A549 (cell line): ENCODE measurements around the gene ANKS4B. TPM values are rescaled to one million over a fixed set of nuclear protein-coding genes. Genes with fewer than 3 reads are reported as not detected.

Experiments used
- ATAC-seq, 2 experiments: fragments of 200-7000 bp in 1 of 2; fragments of >200 bp in 1 of 2; cut with Nextera tagmentation in 1 of 2; cut with Tn5 transposase in 1 of 2; 3 replicates each; pipeline versions ENCODE4 v1.8.0 to v1.9.1; 2018 to 2020; ENCODE audit warnings: mild to moderate bottlenecking in 1 of 2, moderate library complexity in 1 of 2
- CTCF ChIA-PET: fragments of 300-600 bp; sonication (Branson Sonifier 250); formaldehyde crosslinking; extraction: SDS; loops from one replicate; lab custom pipeline; 2021; ENCODE audit warnings: antibody characterized with exemption, inconsistent platforms; lab: Yijun Ruan, JAX
- POLR2A ChIA-PET: fragments of 350-600 bp; formaldehyde crosslinking; extraction: SDS; loops from one replicate; lab custom pipeline; 2021; ENCODE audit warnings: antibody characterized with exemption, inconsistent platforms; lab: Yijun Ruan, JAX
- DNase-seq, 2 experiments: peaks; one replicate each; pipeline versions ENCODE4 v3.0.0 to v3.0.0-alpha.2; 2011 to 2016; ENCODE audit warnings: low read depth in 1 of 2, low spot score in 1 of 2
- FAIRE-seq: peaks from 2 replicates; lab custom pipeline; 2011; peaks lifted over from hg19 to GRCh38; lab: Jason Lieb, UNC
- H3K27ac ChIP-seq, 2 experiments: fragments of >200 bp; sonication (Bioruptor Twin); formaldehyde crosslinking; 3 replicates each; pipeline ENCODE4 v1.5.1; 2016 to 2017
- H3K4me1 ChIP-seq: fragments of >200 bp; sonication (Bioruptor Twin); formaldehyde crosslinking; 3 replicates; pipeline ENCODE4 v1.6.1; 2016
- H3K4me2 ChIP-seq: fragments of >200 bp; sonication (Bioruptor Twin); formaldehyde crosslinking; 3 replicates; pipeline ENCODE4 v1.6.1; 2016
- H3K4me3 ChIP-seq: fragments of >200 bp; sonication (Bioruptor Twin); formaldehyde crosslinking; 3 replicates; pipeline ENCODE4 v1.5.1; 2016
- H3K9me3 ChIP-seq: fragments of >200 bp; sonication (Bioruptor Twin); formaldehyde crosslinking; 3 replicates; pipeline ENCODE4 v1.6.1; 2016
- ATOH8 ChIP-seq: fragments of 250-450 bp; sonication (Bioruptor Pico); IDR thresholded peaks from 2 replicates; pipeline ENCODE4 v1.5.0; 2020; ENCODE audit warnings: low read depth, mild to moderate bottlenecking, moderate library complexity
- CBX2 ChIP-seq: fragments of 200-600 bp; sonication (generic); IDR thresholded peaks from 2 replicates; pipeline ENCODE4 v1.6.1; 2016; ENCODE audit warnings: low read depth, mild to moderate bottlenecking, borderline replicate concordance
- CEBPB ChIP-seq, 2 experiments: fragments of >200 bp in 1 of 2; sonication (Bioruptor Twin) in 1 of 2; formaldehyde crosslinking in 1 of 2; IDR thresholded peaks; 2 replicates each; pipeline ENCODE4 v1.6.1; 2012 to 2016
- CHD2 ChIP-seq: fragments of 150-350 bp; IDR thresholded peaks from 2 replicates; pipeline ENCODE4 v1.6.1; 2014; ENCODE audit warnings: low read length; ENCODE audit not compliant: partially characterized antibody
- ESRRA ChIP-seq: fragments of 150-350 bp; IDR thresholded peaks from 2 replicates; pipeline ENCODE4 v1.6.1; 2014; ENCODE audit warnings: mild to moderate bottlenecking, low read length, borderline replicate concordance
- FOSB ChIP-seq: fragments of 250-450 bp; sonication (Bioruptor Pico); IDR thresholded peaks from 2 replicates; pipeline ENCODE4 v1.5.0; 2020; ENCODE audit warnings: mild to moderate bottlenecking, moderate library complexity
- HDAC2 ChIP-seq: fragments of 200-600 bp; sonication (generic); IDR thresholded peaks from 2 replicates; pipeline ENCODE4 v1.6.1; 2016
- HES2 ChIP-seq: fragments of >200 bp; sonication (Bioruptor Twin); formaldehyde crosslinking; IDR thresholded peaks from 2 replicates; pipeline ENCODE4 v1.6.1; 2016
- HMGXB4 ChIP-seq: fragments of 250-450 bp; sonication (Bioruptor Pico); IDR thresholded peaks from 2 replicates; pipeline ENCODE4 v1.5.0; 2021; ENCODE audit warnings: mild to moderate bottlenecking, moderate library complexity, borderline replicate concordance
- HOXA7 ChIP-seq: fragments of 250-450 bp; sonication (Bioruptor Pico); IDR thresholded peaks from 2 replicates; pipeline ENCODE4 v1.5.0; 2020; ENCODE audit warnings: mild to moderate bottlenecking, moderate library complexity
- HOXB13 ChIP-seq: fragments of 250-450 bp; sonication (Bioruptor Pico); IDR thresholded peaks from 2 replicates; pipeline ENCODE4 v1.5.0; 2020; ENCODE audit warnings: low read depth, mild to moderate bottlenecking, moderate library complexity
- JUN ChIP-seq, 2 experiments: fragments of >200 bp; sonication (Bioruptor Twin); formaldehyde crosslinking; IDR thresholded peaks; 2 replicates in 1 of 2; 3 replicates in 1 of 2; pipeline ENCODE4 v1.6.1; 2016 to 2017
- KDM1A ChIP-seq: fragments of 200-600 bp; sonication (generic); IDR thresholded peaks from 2 replicates; pipeline ENCODE4 v1.6.1; 2016; ENCODE audit warnings: low read depth, mild to moderate bottlenecking
- KDM5A ChIP-seq: fragments of 200-600 bp; sonication (generic); IDR thresholded peaks from 2 replicates; pipeline ENCODE4 v1.6.1; 2016; ENCODE audit warnings: antibody characterized with exemption, mild to moderate bottlenecking
- MYC ChIP-seq: IDR thresholded peaks from 2 replicates; pipeline ENCODE4 v1.6.1; 2012; ENCODE audit warnings: mild to moderate bottlenecking, inconsistent platforms, low read length, improper control_type of control experiment, borderline replicate concordance
- NFE2L2 ChIP-seq: fragments of 150-350 bp; conservative IDR thresholded peaks from 2 replicates; pipeline ENCODE4 v1.6.1; 2014; ENCODE audit warnings: low read length
- NR3C1 ChIP-seq: fragments of >200 bp; sonication (Bioruptor Twin); formaldehyde crosslinking; IDR thresholded peaks from 3 replicates; pipeline ENCODE4 v1.6.1; 2017
- PBX3 ChIP-seq: IDR thresholded peaks from 2 replicates; pipeline ENCODE4 v1.6.1; 2012
- POLR2A ChIP-seq: IDR thresholded peaks from 2 replicates; pipeline ENCODE4 v1.6.1; 2012; ENCODE audit warnings: mild to moderate bottlenecking, low read length
- RAD21 ChIP-seq, 2 experiments: fragments of >200 bp in 1 of 2; sonication (Bioruptor Twin) in 1 of 2; formaldehyde crosslinking in 1 of 2; IDR thresholded peaks in 1 of 2; conservative IDR thresholded peaks in 1 of 2; 2 replicates in 1 of 2; 3 replicates in 1 of 2; pipeline ENCODE4 v1.6.1; 2012 to 2018; ENCODE audit warnings: inconsistent platforms in 1 of 2
- REST ChIP-seq: fragments of 200-600 bp; sonication (generic); IDR thresholded peaks from 2 replicates; pipeline ENCODE4 v1.6.1; 2016; ENCODE audit warnings: antibody characterized with exemption, mild to moderate bottlenecking, moderate library complexity
- RFX5 ChIP-seq: fragments of 450-650 bp; IDR thresholded peaks from 2 replicates; pipeline ENCODE4 v1.7.1; 2014; ENCODE audit warnings: antibody characterized with exemption, mild to moderate bottlenecking, moderate library complexity
- RNF2 ChIP-seq: fragments of 200-600 bp; sonication (generic); IDR thresholded peaks from 2 replicates; pipeline ENCODE4 v1.6.1; 2016; ENCODE audit warnings: low read depth, mild to moderate bottlenecking, antibody characterized with exemption, moderate library complexity, borderline replicate concordance
- SREBF2 ChIP-seq: fragments of 450-650 bp; IDR thresholded peaks from 2 replicates; pipeline ENCODE4 v1.6.1; 2014; ENCODE audit warnings: mild to moderate bottlenecking, moderate library complexity
- ZFP36 ChIP-seq: fragments of 450-650 bp; IDR thresholded peaks from 2 replicates; pipeline ENCODE4 v1.6.1; 2014; ENCODE audit warnings: borderline replicate concordance; ENCODE audit not compliant: partially characterized antibody
- ZSCAN20 ChIP-seq: fragments of 250-450 bp; sonication (Bioruptor Pico); IDR thresholded peaks from 2 replicates; pipeline ENCODE4 v1.8.0; 2022; ENCODE audit warnings: mild to moderate bottlenecking, moderate library complexity
- WGBS: methylation state at CpG from one replicate; pipeline ENCODE4 v1.1.6; 2017; ENCODE audit errors: missing lambda C conversion rate; 5-methylcytosine and 5-hydroxymethylcytosine counted together
- polyA plus RNA-seq, 4 experiments: library from polyadenylated mRNA; depleted of rRNA in 3 of 4; stranded (reverse); fragments of >200 nt; fragmentation: RNase III in 1 of 4; extraction: RNeasy Plus Mini Kit Qiagen cat#74134 plus additional on column Dnase treatment in 1 of 4; gene quantifications; 2 replicates in 3 of 4; 3 replicates in 1 of 4; pipeline ENCODE4 v1.2.3, GENCODE V29; 2011 to 2017

ANKS4B gene
- polyA plus RNA-seq, 2 of the 4 experiments (the other 2 are of a cell fraction), result 0.27 to 1.8 TPM

- 83% methylated on average over 9 of the region's 9 CpGs for WGBS
- ATAC-seq (no peak), DNase-seq (no peak), FAIRE-seq (no peak)
- Histone ChIP-seq H3K27ac (no peak overlapping the region), H3K4me1 (peaks cover 18% of the 10 kb centered on the region), H3K4me3 (no peak overlapping the region), H3K9me3 (no peaks in the 10 kb centered on the region), H3K4me2 (no peak overlapping the region)
- ChIA-PET CTCF (interaction anchor here (1.6 kb wide), 1 partner anchor 35 kb away, joined by 4 read pairs; no protein-coding TSS in a partner anchor), POLR2A (no interaction called here)
- TF ChIP-seq HDAC2 (no peak), HMGXB4 (CRISPR knock-in tag) (no peak), RNF2 (no peak), MYC (no peak), RFX5 (no peak), ESRRA (no peak), ZFP36 (no peak), KDM5A (no peak), SREBF2 (no peak), NFE2L2 (no peak), POLR2A (no peak), CEBPB (IDR thresholded peaks at IDR 0.05) (no peak)
These were observed 9.7 kb upstream of the ANKS4B start for GRCh38 chr16:21223787-21224186.

- 94% methylated on average over 2 of the region's 2 CpGs for WGBS
- no peak overlapping the region for H3K4me3 ChIP-seq
- TF ChIP-seq HES2, result no peak
- TF ChIP-seq HDAC2, result no peak
- TF ChIP-seq NFE2L2, result no peak
- TF ChIP-seq CHD2, result no peak
- DNase-seq (no peak), ATAC-seq (no peak), FAIRE-seq (no peak)
- ChIA-PET CTCF (interaction anchor here (0.7 kb wide), 1 partner anchor 24 kb away, joined by 4 read pairs; no protein-coding TSS in a partner anchor), POLR2A (no interaction called here)
- no peaks in the 10 kb centered on the region for H3K9me3 ChIP-seq
- no peak overlapping the region for H3K27ac ChIP-seq
- peaks cover 18% of the 10 kb centered on the region for H3K4me1 ChIP-seq
- no peak overlapping the region for H3K4me2 ChIP-seq
These were observed 8.7 kb upstream of the ANKS4B start for GRCh38 chr16:21224800-21225199.

GRCh38 chr16:21226749-21227148, 6.8 kb upstream of the ANKS4B start:
- ATAC-seq (no peak), DNase-seq (no peak), FAIRE-seq (no peak)
- Histone ChIP-seq H3K4me3 (no peak overlapping the region), H3K4me2 (no peak overlapping the region), H3K4me1 (peaks cover 16% of the 10 kb centered on the region), H3K9me3 (no peaks in the 10 kb centered on the region), H3K27ac (no peak overlapping the region)
- ChIA-PET CTCF (interaction anchor here (2.9 kb wide), 1 partner anchor 51 kb away, joined by 10 read pairs; the partner anchor contains the start of gene CRYM), POLR2A (no interaction called here)
- TF ChIP-seq HOXA7 (no peak), JUN (IDR thresholded peaks at IDR 0.05) (no peak), NR3C1 (no peak), KDM1A (no peak), REST (no peak), ATOH8 (CRISPR knock-in tag) (no peak), ZSCAN20 (CRISPR knock-in tag) (no peak), HES2 (no peak), CBX2 (no peak), FOSB (CRISPR knock-in tag) (no peak), RAD21 (conservative IDR thresholded peaks at IDR 0.05 in 1 of 2, IDR thresholded peaks at IDR 0.05 in 1 of 2) (no peak), PBX3 (no peak), HOXB13 (CRISPR knock-in tag) (no peak)
